Naive thymus-derived CD4-positive, alpha-beta T cell (primary cell): Measurements from ENCODE around the gene NBDY. TPM values are rescaled to one million over a fixed set of nuclear protein-coding genes. Genes with fewer than 3 reads are reported as not detected.

ENCODE experiments used
- ATAC-seq: fragments of 150-1000 bp; cut with Tn5 transposase; 2 replicates; pipeline ENCODE4 v1.10.0; 2021; ENCODE audit warnings: mild to moderate bottlenecking, moderate library complexity
- CTCF ChIA-PET: fragments of 350-600 bp; sonication (Branson Sonifier 250); formaldehyde crosslinking; loops from one replicate; lab custom pipeline; 2021; ENCODE audit warnings: antibody characterized with exemption; lab: Charles Lee
- POLR2A ChIA-PET: fragments of 350-600 bp; sonication (Branson Sonifier 250); formaldehyde crosslinking; loops from one replicate; lab custom pipeline; 2021; ENCODE audit warnings: antibody characterized with exemption, inconsistent platforms; lab: Charles Lee
- DNase-seq, 9 donors: peaks; one replicate each; pipeline versions ENCODE4 v3.0.0 to v3.0.0-alpha.2; 2020 to 2022; ENCODE audit warnings: mixed read lengths in 1 of 9
- H3K27ac ChIP-seq: one replicate; pipeline ENCODE4 v1.7.0; 2013; ENCODE audit warnings: mild to moderate bottlenecking, low read depth, low read length, moderate library complexity
- H3K27me3 ChIP-seq, 2 donors: one replicate each; pipeline ENCODE4 v1.7.0; 2013; ENCODE audit warnings: low read length in 2 of 2, mild to moderate bottlenecking in 2 of 2, moderate library complexity in 2 of 2; ENCODE audit not compliant: control insufficient read depth in 2 of 2, insufficient read depth in 2 of 2
- H3K36me3 ChIP-seq, 3 experiments: 1 replicate in 2 of 3; 2 replicates in 1 of 3; pipeline ENCODE4 v1.7.0; 2013; ENCODE audit warnings: low read length in 3 of 3, mild to moderate bottlenecking in 3 of 3, moderate library complexity in 1 of 3; ENCODE audit not compliant: insufficient read depth in 3 of 3, control insufficient read depth in 2 of 3
- H3K4me1 ChIP-seq, 2 donors: one replicate each; pipeline ENCODE4 v1.7.0; 2013; ENCODE audit warnings: low read length in 2 of 2, mild to moderate bottlenecking in 2 of 2, moderate library complexity in 1 of 2; ENCODE audit not compliant: control insufficient read depth in 2 of 2, insufficient read depth in 2 of 2
- H3K4me3 ChIP-seq: 2 replicates; pipeline ENCODE4 v1.7.0; 2013; ENCODE audit warnings: mild to moderate bottlenecking, low read length
- H3K9me3 ChIP-seq, 3 experiments: 1 replicate in 2 of 3; 2 replicates in 1 of 3; pipeline ENCODE4 v1.7.0; 2013; ENCODE audit warnings: low read length in 3 of 3; ENCODE audit not compliant: control insufficient read depth in 2 of 3
- H3K27ac Mint-ChIP-seq, 9 donors: one replicate each; pipeline ENCODE4 v1.8.0; 2020 to 2022; ENCODE audit warnings: mixed read lengths in 9 of 9, mild to moderate bottlenecking in 8 of 9, moderate library complexity in 5 of 9, inconsistent platforms in 2 of 9
- H3K27me3 Mint-ChIP-seq, 5 donors: one replicate each; pipeline ENCODE4 v1.8.0; 2021 to 2022; ENCODE audit warnings: mixed read lengths in 5 of 5, mild to moderate bottlenecking in 1 of 5
- H3K36me3 Mint-ChIP-seq, 5 donors: one replicate each; pipeline ENCODE4 v1.8.0; 2020 to 2022; ENCODE audit warnings: mixed read lengths in 5 of 5, mild to moderate bottlenecking in 3 of 5, inconsistent platforms in 1 of 5
- H3K4me1 Mint-ChIP-seq, 7 donors: one replicate each; pipeline ENCODE4 v1.8.0; 2020 to 2022; ENCODE audit warnings: mixed read lengths in 7 of 7, mild to moderate bottlenecking in 3 of 7, inconsistent platforms in 1 of 7
- H3K4me3 Mint-ChIP-seq, 10 donors: one replicate each; pipeline ENCODE4 v1.8.0; 2020 to 2022; ENCODE audit warnings: mild to moderate bottlenecking in 10 of 10, mixed read lengths in 10 of 10, moderate library complexity in 6 of 10, inconsistent platforms in 2 of 10
- H3K9me3 Mint-ChIP-seq, 11 donors: one replicate each; pipeline ENCODE4 v1.8.0; 2020 to 2022; ENCODE audit warnings: mixed read lengths in 11 of 11, mild to moderate bottlenecking in 4 of 11, inconsistent platforms in 1 of 11, moderate library complexity in 1 of 11
- intact Hi-C, 2 donors: fragments of 100-400 bp; cut with micrococcal nuclease; formaldehyde crosslinking; loops; one replicate each; pipeline ENCODE4 v1.15.1; 2023
- polyA plus RNA-seq, 2 donors: library from polyadenylated mRNA; unstranded; fragments of 300-500 nt; fragmentation: Illumina TruSeq; gene quantifications; one replicate each; pipeline ENCODE4 v1.2.3, GENCODE V29; 2021
- total RNA-seq, 6 experiments: library from RNA in 5 of 6; stranded (reverse) in 5 of 6; gene quantifications; 1 replicate in 5 of 6; 2 replicates in 1 of 6; pipeline ENCODE4 v1.2.3 and lab custom pipeline; 2021 to 2026

The NBDY gene
- total and polyA plus RNA-seq, 7 experiments from 2014 or later = 24.9 to 91.5 (median 40.9) TPM

- Mint-ChIP-seq H3K36me3 (peaks cover 0 to 16% (median 2%) of the 10 kb centered on the region in 5 donors), H3K27ac (peak overlapping the region in 5 of 9 donors; percentile 36 to 98 (median 97)), H3K9me3 (no peaks in the 10 kb centered on the region), H3K27me3 (no peaks in the 10 kb centered on the region), H3K4me3 (peak overlapping the region in 5 of 10 donors; percentile 92 to 96 (median 94)), H3K4me1 (peaks cover 27 to 50% (median 38%) of the 10 kb centered on the region in 7 donors)
- ATAC-seq (no peak), DNase-seq (peak in 5 of 9 donors; percentile 72 to 86 (median 81))
- no peak overlapping the region for H3K4me3 ChIP-seq
- H3K9me3 ChIP-seq = no peaks in the 10 kb centered on the region
- no peaks in the 10 kb centered on the region for H3K27me3 ChIP-seq
- ChIA-PET CTCF (no interaction called here), POLR2A (no interaction called here)
- peaks cover 0 to 8% of the 10 kb centered on the region in 2 donors for H3K4me1 ChIP-seq
- no peaks in the 10 kb centered on the region for H3K36me3 ChIP-seq
- H3K27ac ChIP-seq = peak overlapping the region; percentile 28
- intact Hi-C loops = no loop called here
Observed at GRCh38 chrX:56783450-56783831, 54.4 kb downstream of the NBDY start.

- CTCF ChIA-PET = no interaction called here
- peaks cover 27 to 56% (median 38%) of the 10 kb centered on the region in 7 donors for H3K4me1 Mint-ChIP-seq
- no peaks in the 10 kb centered on the region for H3K27me3 ChIP-seq
- H3K36me3 ChIP-seq = no peaks in the 10 kb centered on the region
- H3K36me3 Mint-ChIP-seq = peaks cover 0 to 16% (median 3%) of the 10 kb centered on the region in 5 donors
- H3K27ac Mint-ChIP-seq = peak overlapping the region in 6 of 9 donors; percentile 36 to 86 (median 60)
- intact Hi-C loops = no loop called here
- POLR2A ChIA-PET = no interaction called here
- H3K27ac ChIP-seq = no peak overlapping the region
- H3K4me3 ChIP-seq = no peak overlapping the region
- H3K27me3 Mint-ChIP-seq = no peaks in the 10 kb centered on the region
- H3K4me1 ChIP-seq = peaks cover 0 to 8% of the 10 kb centered on the region in 2 donors
- peak overlapping the region in 2 of 10 donors; percentile 92 to 94 for H3K4me3 Mint-ChIP-seq
- ATAC-seq (no peak), DNase-seq (no peak)
- H3K9me3 ChIP-seq = no peaks in the 10 kb centered on the region
- no peaks in the 10 kb centered on the region for H3K9me3 Mint-ChIP-seq
Observed at GRCh38 chrX:56783996-56784620, 55.1 kb downstream of the NBDY start.

GRCh38 chrX:56784666-56785065 is 55.6 kb downstream of the NBDY start:
- Mint-ChIP-seq H3K4me1 (peaks cover 27 to 61% (median 38%) of the 10 kb centered on the region in 7 donors), H3K36me3 (peaks cover 0 to 16% (median 3%) of the 10 kb centered on the region in 5 donors), H3K9me3 (no peaks in the 10 kb centered on the region), H3K27ac (peak overlapping the region in 6 of 9 donors; percentile 38 to 86 (median 78)), H3K4me3 (no peak overlapping the region), H3K27me3 (no peaks in the 10 kb centered on the region)
- ChIA-PET CTCF (interaction anchor here (0.6 kb wide), 1 partner anchor 670 kb away, joined by 3 read pairs; no protein-coding TSS in a partner anchor), POLR2A (no interaction called here)
- intact Hi-C loops = no loop called here
- no peaks in the 10 kb centered on the region for H3K9me3 ChIP-seq
- H3K4me3 ChIP-seq = no peak overlapping the region
- no peak overlapping the region for H3K27ac ChIP-seq
- no peaks in the 10 kb centered on the region for H3K27me3 ChIP-seq
- peaks cover 0 to 8% of the 10 kb centered on the region in 2 donors for H3K4me1 ChIP-seq
- ATAC-seq (no peak), DNase-seq (no peak)
- H3K36me3 ChIP-seq = no peaks in the 10 kb centered on the region

GRCh38 chrX:56785442-56785841 is 56.4 kb downstream of the NBDY start:
- Mint-ChIP-seq H3K4me1 (peaks cover 27 to 69% (median 38%) of the 10 kb centered on the region in 7 donors), H3K4me3 (no peak overlapping the region), H3K27me3 (no peaks in the 10 kb centered on the region), H3K9me3 (no peaks in the 10 kb centered on the region), H3K27ac (peak overlapping the region in 6 of 9 donors; percentile 13 to 85 (median 53)), H3K36me3 (peaks cover 0 to 16% (median 3%) of the 10 kb centered on the region in 5 donors)
- ChIA-PET POLR2A (no interaction called here), CTCF (interaction anchor here (0.6 to 0.7 kb wide), 2 partner anchors 13 to 669 kb away, joined by 3 to 6 read pairs; no protein-coding TSS in a partner anchor)
- intact Hi-C loops = no loop called here
- DNase-seq = no peak
- H3K4me1 ChIP-seq = peaks cover 0 to 8% of the 10 kb centered on the region in 2 donors
- H3K27me3 ChIP-seq = no peaks in the 10 kb centered on the region
- H3K36me3 ChIP-seq = no peaks in the 10 kb centered on the region
- H3K27ac ChIP-seq = no peak overlapping the region
- H3K9me3 ChIP-seq = no peaks in the 10 kb centered on the region
- no peak for ATAC-seq
- H3K4me3 ChIP-seq = no peak overlapping the region

- Histone ChIP-seq H3K27ac (no peak overlapping the region), H3K36me3 (no peaks in the 10 kb centered on the region), H3K4me3 (no peak overlapping the region), H3K27me3 (no peaks in the 10 kb centered on the region), H3K9me3 (no peaks in the 10 kb centered on the region), H3K4me1 (no peaks in the 10 kb centered on the region)
- intact Hi-C loops = no loop called here
- DNase-seq = no peak
- Mint-ChIP-seq H3K4me1 (peaks cover 28 to 66% (median 38%) of the 10 kb centered on the region in 7 donors), H3K27me3 (no peaks in the 10 kb centered on the region), H3K36me3 (peaks cover 0 to 14% (median 3%) of the 10 kb centered on the region in 5 donors), H3K9me3 (no peaks in the 10 kb centered on the region), H3K4me3 (peak overlapping the region in 2 of 10 donors; percentile 18 to 28), H3K27ac (peak overlapping the region in 8 of 9 donors; percentile 31 to 85 (median 76))
- ChIA-PET POLR2A (no interaction called here), CTCF (no interaction called here)
- ATAC-seq = no peak
Observed at GRCh38 chrX:56786889-56787733, 58.1 kb downstream of the NBDY start.

GRCh38 chrX:56787734-56788152 is 58.7 kb downstream of the NBDY start:
- Mint-ChIP-seq H3K4me1 (peaks cover 24 to 63% (median 36%) of the 10 kb centered on the region in 7 donors), H3K9me3 (no peaks in the 10 kb centered on the region), H3K27ac (peak overlapping the region in 4 of 9 donors; percentile 12 to 82 (median 32)), H3K4me3 (peak overlapping the region in 1 of 10 donors; percentile 60), H3K36me3 (peaks cover 3 to 12% (median 4%) of the 10 kb centered on the region in 5 donors), H3K27me3 (no peaks in the 10 kb centered on the region)
- Histone ChIP-seq H3K9me3 (no peaks in the 10 kb centered on the region), H3K27ac (no peak overlapping the region), H3K4me3 (no peak overlapping the region), H3K4me1 (no peaks in the 10 kb centered on the region), H3K27me3 (no peaks in the 10 kb centered on the region), H3K36me3 (no peaks in the 10 kb centered on the region)
- DNase-seq = no peak
- POLR2A ChIA-PET = no interaction called here
- ATAC-seq = no peak
- intact Hi-C loops = no loop called here
- CTCF ChIA-PET = no interaction called here
